Gastrocnemius medialis (tissue), 4 donors: ENCODE measurements around the gene PRPF31.

ENCODE experiments used
- CTCF ChIP-seq, 5 experiments: fragments of 450-650 bp in 3 of 5; fragments of 200-600 bp in 2 of 5; sonication (generic) in 2 of 5; IDR thresholded peaks in 4 of 5; conservative IDR thresholded peaks in 1 of 5; 1 replicate in 4 of 5; 2 replicates in 1 of 5; pipeline ENCODE4 v1.5.1; 2016 to 2019; ENCODE audit warnings: antibody characterized with exemption in 5 of 5, mild to moderate bottlenecking in 3 of 5, moderate library complexity in 3 of 5
- POLR2A ChIP-seq, 2 donors: fragments of 450-650 bp; IDR thresholded peaks; one replicate each; pipeline ENCODE4 v1.6.1; 2017; ENCODE audit warnings: antibody characterized with exemption in 2 of 2, mild to moderate bottlenecking in 2 of 2, moderate library complexity in 2 of 2

DNA sequence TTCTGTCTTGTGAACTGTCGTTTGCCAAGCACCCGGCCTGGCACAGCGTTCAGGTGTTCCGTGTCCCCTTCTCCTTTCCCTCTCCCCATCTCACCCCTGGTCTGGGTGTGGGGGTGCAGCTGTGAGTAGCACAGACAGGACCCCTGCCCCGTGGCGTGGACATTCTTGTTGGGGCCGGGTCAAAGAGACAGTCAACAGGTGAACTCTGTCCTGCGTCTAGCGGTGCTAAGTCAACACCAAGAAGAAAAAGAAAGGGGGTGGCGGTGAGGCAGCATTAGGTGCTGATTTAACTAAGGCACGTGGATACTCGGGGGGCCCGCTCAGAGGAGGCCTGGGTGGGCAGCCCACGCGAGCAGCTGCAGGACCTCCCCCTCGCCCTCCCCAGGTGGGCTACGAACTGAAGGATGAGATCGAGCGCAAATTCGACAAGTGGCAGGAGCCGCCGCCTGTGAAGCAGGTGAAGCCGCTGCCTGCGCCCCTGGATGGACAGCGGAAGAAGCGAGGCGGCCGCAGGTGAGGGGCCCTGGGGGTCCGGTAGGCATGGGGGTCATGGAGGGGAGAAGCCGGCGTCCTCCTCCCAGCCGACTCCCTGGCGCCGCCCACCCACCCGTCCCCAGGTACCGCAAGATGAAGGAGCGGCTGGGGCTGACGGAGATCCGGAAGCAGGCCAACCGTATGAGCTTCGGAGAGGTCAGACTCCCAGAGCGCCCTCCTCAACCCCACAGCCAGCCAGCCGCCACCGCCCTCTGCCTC is 12.3 kb downstream of the PRPF31 start:
- no peak for TF ChIP-seq POLR2A (IDR thresholded peaks at IDR 0.05)
- no peak for TF ChIP-seq CTCF (IDR thresholded peaks at IDR 0.05 in 4 of 5, conservative IDR thresholded peaks at IDR 0.05 in 1 of 5)
